ENCODE results near the gene MXRA7.

DNA sequence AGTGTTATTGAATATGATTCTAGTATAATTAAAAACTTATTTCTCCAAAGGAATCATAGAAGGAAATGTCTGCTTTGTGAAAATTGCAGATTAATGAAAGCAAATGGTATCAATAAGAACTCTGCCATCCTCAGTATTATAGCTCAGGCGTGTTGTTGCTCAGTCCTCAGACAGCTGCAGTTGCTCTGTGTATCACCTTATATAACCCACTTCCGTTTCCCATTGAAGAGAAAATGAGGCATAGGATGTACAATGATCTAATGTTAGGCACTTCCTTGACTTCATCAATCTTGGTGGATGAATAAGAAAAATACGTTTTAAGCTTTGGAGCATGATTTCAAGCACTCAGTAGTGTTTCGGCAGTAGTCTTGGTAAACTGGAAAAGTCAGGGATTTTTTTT is 41.2 kb upstream of the MXRA7 start:
- TF ChIP-seq, protein P1, sequence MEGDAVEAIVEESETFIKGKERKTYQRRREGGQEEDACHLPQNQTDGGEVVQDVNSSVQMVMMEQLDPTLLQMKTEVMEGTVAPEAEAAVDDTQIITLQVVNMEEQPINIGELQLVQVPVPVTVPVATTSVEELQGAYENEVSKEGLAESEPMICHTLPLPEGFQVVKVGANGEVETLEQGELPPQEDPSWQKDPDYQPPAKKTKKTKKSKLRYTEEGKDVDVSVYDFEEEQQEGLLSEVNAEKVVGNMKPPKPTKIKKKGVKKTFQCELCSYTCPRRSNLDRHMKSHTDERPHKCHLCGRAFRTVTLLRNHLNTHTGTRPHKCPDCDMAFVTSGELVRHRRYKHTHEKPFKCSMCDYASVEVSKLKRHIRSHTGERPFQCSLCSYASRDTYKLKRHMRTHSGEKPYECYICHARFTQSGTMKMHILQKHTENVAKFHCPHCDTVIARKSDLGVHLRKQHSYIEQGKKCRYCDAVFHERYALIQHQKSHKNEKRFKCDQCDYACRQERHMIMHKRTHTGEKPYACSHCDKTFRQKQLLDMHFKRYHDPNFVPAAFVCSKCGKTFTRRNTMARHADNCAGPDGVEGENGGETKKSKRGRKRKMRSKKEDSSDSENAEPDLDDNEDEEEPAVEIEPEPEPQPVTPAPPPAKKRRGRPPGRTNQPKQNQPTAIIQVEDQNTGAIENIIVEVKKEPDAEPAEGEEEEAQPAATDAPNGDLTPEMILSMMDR (IDR thresholded peaks at IDR 0.05; ENCODE audit: borderline replicate concordance, extremely low read depth, low read length, poor library complexity, severe bottlenecking), result no peak
- TF ChIP-seq EZH2 (IDR thresholded peaks at IDR 0.05; ENCODE audit: borderline replicate concordance, low read depth, low read length, severe bottlenecking), result no peak
